Stimulated activated CD4-positive, alpha-beta T cell treated with anti-CD3 and anti-CD28 coated beads, Interleukin-1b, Interleukin-23, amount 100 ng/mL, for 24 hours (primary cell): Measurements from ENCODE around the gene PRSS57.
"Not testable (repeated sequence)": the region's sequence is repeated elsewhere in the genome, so short reads cannot be mapped to it uniquely, and the experiment has no call there.

Experiments used
- DNase-seq, 4 experiments: peaks; one replicate each; pipeline ENCODE4 v3.0.0-alpha.2; 2020; ENCODE audit warnings: low read depth in 4 of 4, low spot score in 1 of 4

Gene PRSS57

GRCh38 chr19:695352-695949 lies at the start of gene PRSS57:
Gene PRSS57, minus strand, starts transcription at chr19:695452. Its CDS starts 22 bp downstream, at chr19:695430.
- no peak for DNase-seq

GRCh38 chr19:743168-743687 lies 48.0 kb upstream of the PRSS57 start:
- no peak for DNase-seq

- no peak for DNase-seq
These were observed 47.4 kb upstream of the PRSS57 start for GRCh38 chr19:742540-743075.

DNA sequence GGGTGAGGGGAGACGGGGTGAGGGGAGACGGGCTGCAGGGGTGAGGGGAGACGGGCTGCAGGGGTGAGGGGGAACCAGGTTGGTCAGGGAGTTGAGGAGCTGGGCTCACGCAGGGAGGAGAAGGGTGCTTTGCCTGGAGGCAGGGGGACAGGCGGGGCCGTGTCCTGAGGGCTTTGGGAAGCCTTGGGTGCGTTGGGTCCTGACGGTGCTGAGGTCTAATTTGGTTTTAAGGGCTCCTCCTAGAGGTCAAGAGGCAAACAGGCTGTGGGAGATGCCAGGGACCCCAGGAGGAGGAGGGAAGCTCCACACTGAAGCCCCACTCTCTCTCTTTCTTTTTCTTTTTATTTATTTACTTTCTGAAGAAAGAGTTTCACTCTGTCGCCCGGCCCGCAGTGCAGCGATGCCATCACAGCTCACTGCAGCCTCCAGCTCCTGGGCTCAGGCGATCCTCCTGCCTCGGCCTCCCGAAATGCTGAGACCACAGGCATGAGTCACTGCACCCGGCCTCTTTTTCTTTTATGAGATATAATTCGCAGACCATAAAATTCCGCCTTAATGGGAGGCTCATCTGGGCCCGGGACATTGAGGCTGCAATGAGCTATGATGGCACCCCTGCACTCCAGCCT lies 46.4 kb upstream of the PRSS57 start:
- no peak for DNase-seq

- not testable (repeated sequence) for DNase-seq
These were observed 45.7 kb upstream of the PRSS57 start for GRCh38 chr19:740816-741505.

GRCh38 chr19:739998-740715 lies 44.9 kb upstream of the PRSS57 start:
- DNase-seq, result no peak

DNA sequence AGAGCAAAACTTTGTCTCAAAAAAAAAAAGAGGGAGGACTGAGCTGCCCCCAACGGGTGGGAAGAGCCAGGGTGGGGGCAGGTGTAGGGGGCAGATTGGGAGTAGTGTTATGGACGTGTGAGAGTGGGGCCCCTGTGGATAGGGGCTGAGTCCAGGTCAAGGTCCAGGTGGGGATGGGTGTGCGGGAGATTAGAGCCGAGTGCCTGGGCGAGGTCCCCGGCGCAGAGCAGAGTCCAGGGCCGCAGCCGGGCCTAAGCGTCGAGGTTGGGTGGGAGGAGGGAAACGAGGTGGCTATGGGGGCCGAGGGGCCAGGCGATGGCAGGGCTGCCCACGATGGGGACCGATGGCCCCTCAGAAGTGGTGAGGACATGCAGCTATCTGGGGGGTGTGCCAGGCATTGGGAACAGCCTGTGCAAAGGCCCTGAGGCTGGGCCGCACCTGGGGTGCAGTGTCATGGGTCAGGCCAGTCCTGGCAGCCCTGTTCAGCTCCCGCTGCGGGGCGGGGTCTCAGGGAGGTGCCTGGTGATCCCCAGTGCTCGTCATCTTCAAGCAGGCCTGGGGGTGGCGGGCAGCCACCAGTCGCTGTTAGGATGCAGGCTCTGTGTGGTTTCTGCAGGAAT lies 43.4 kb upstream of the PRSS57 start:
- DNase-seq, result no peak

GRCh38 chr19:737591-738093 lies 42.4 kb upstream of the PRSS57 start:
- DNase-seq, result peak; percentile 32 to 49 (median 44)

- no peak for DNase-seq
These were observed 40.9 kb upstream of the PRSS57 start for GRCh38 chr19:736125-736524.

DNA sequence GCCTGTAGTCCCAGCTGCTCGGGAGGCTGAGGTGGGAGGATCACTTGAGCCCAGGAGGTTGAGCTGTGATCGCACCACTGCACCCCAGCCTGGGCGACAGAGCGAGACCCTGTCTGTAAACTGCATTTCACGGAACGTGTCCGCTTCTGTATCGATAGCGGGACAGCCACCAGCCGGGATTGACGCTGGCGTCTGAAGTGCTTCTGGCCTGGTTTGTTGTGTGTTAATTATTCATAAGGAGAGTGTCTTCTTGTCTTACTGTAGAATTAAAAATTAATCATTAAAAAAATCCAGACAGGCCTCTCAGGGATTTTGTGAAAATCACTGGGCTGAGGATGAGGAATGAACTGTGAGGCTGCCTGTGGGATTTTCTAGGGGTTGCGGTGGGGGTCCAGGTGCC lies 39.5 kb upstream of the PRSS57 start:
- DNase-seq, result no peak

- no peak for DNase-seq
These were observed 37.2 kb upstream of the PRSS57 start for GRCh38 chr19:732148-733069.

GRCh38 chr19:731000-731399 lies 35.7 kb upstream of the PRSS57 start:
- no peak for DNase-seq

DNA sequence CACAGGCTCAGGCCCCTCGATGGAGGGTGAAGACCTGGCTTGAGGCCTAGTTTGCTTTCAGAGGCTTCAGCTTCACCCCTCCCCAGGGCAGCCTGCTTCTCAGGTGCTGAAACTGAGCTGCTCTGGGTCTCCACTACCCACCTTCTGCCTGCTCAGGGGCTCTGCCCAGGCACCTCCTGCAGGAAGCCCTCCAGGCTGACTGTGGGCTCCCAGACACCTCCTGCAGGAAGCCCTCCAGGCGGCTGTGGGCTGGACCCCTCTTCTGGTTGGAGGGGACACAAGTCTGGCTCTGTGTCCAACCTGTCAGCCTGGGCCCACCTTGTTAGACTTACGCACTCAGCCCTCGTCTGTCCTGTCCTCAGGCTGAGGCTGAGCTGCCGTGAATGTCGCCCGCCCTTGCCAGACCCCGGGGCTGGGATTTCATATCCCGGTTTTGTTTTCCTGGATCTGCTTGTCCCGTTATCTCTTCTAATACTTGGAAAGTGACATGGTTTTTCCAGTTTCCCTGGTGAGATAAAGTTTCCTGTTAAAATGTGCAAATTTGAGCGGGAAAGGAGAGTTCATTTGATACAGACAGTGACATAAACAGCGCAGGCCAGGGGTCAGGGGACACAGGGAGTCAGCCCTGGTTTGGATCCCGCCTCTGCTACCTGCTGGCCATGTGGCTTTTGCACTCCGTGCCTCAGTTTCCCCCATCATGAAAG lies 34.9 kb upstream of the PRSS57 start:
- no peak for DNase-seq

DNA sequence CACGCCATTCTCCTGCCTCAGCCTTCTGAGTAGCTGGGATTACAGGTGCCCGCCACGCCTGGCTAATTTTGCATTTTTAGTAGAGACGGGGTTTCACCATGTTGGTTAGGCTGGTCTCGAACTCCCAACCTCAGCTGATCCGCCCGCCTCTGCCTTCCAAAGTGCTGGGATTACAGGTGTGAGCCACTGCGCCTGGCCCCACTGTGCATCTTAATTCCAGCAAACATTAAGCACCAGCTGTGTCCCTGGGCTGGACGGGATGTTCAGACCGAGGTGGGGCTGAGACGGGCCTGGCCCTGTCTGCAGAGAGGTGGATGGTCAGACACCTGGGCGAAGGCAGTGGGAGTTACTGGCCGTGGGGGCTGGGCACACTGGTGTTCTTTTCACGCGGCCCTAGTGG lies 34.3 kb upstream of the PRSS57 start:
- not testable (repeated sequence) for DNase-seq

- DNase-seq, result no peak
These were observed 32.8 kb upstream of the PRSS57 start for GRCh38 chr19:728011-728410.

DNA sequence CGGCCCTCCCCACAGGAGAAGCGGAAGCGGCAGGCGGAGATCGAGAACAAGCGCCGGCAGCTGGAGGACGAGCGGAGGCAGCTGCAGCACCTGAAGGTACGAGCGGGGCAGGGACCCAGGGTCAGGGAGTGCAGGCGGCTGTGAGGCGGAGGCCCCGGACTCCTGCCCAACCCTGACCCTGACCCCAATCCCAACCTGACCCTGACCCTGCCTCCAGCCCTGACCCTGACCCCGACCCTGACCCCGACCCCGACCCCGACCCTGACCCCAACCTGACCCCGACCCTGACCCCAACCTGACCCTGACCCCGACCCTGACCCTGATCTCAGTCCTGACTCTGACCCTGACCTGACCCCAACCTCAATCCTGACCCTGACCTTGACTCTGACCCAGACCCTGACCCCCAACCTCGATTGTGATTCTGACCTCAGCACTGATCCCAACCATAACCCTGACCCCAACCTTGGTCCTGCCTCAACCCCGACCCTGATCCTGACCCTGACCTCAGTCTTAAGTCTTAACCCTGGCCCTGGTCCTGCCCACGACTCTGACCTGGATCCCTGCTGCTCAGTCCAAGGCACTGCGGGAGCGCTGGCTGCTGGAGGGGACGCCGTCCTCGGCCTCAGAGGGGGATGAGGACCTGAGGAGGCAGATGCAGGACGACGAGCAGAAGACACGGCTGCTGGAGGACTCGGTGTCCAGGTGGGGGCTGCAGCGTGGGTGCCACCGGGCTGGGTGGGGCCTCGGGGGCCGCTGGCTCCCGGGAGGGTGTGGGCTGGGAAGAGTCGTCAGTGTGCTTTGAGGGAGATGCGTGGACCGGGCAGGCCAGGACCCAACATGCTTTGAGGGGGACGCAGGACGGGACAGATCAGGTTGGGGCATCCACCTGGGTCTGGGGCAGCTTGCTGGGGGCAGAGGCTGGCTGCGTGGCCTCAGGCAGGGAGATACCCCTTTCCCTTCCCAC lies 32.0 kb upstream of the PRSS57 start:
- DNase-seq, result no peak

GRCh38 chr19:725461-726089 lies 30.3 kb upstream of the PRSS57 start:
- DNase-seq, result no peak
